Neural cell (in vitro differentiated cells): ENCODE data around the gene SV2B.

ENCODE experiments used
- CTCF ChIP-seq: fragments of 450-650 bp; IDR thresholded peaks from 2 replicates; pipeline ENCODE4 v1.5.1; 2014; ENCODE audit warnings: antibody characterized with exemption, mild to moderate bottlenecking, moderate library complexity; ENCODE audit not compliant: poor library complexity, severe bottlenecking
- EP300 ChIP-seq: fragments of 450-650 bp; conservative IDR thresholded peaks from 2 replicates; pipeline ENCODE4 v1.6.1; 2014; ENCODE audit warnings: antibody characterized with exemption, mild to moderate bottlenecking, moderate library complexity; ENCODE audit not compliant: poor library complexity, severe bottlenecking
- MXI1 ChIP-seq: fragments of 450-650 bp; conservative IDR thresholded peaks from 2 replicates; pipeline ENCODE4 v1.6.1; 2014; ENCODE audit warnings: antibody characterized with exemption, mild to moderate bottlenecking; ENCODE audit not compliant: poor library complexity, severe bottlenecking
- RAD21 ChIP-seq: fragments of 450-650 bp; conservative IDR thresholded peaks from 2 replicates; pipeline ENCODE4 v1.6.1; 2014; ENCODE audit warnings: antibody characterized with exemption, mild to moderate bottlenecking, moderate library complexity
- REST ChIP-seq: IDR thresholded peaks from 2 replicates; pipeline ENCODE4 v1.6.1; 2012; ENCODE audit warnings: borderline replicate concordance
- SMC3 ChIP-seq: fragments of 450-650 bp; conservative IDR thresholded peaks from 2 replicates; pipeline ENCODE4 v1.6.1; 2014; ENCODE audit warnings: antibody characterized with exemption, mild to moderate bottlenecking, moderate library complexity; ENCODE audit not compliant: poor library complexity

GRCh38 chr15:91118817-91119590 is 18.9 kb downstream of the SV2B start:
- TF ChIP-seq CTCF (no peak), MXI1 (no peak), REST (no peak), EP300 (no peak), RAD21 (no peak), SMC3 (no peak)
